22Rv1 (cell line): ENCODE measurements around the gene PRELID3B.

Experiments
- CTCF ChIP-seq: fragments of 450-650 bp; IDR thresholded peaks from 2 replicates; pipeline ENCODE4 v1.5.1; 2017; ENCODE audit warnings: mild to moderate bottlenecking
- ZFX ChIP-seq: fragments of 450-650 bp; IDR thresholded peaks from 2 replicates; pipeline ENCODE4 v1.6.1; 2017; ENCODE audit warnings: antibody characterized with exemption, borderline replicate concordance

GRCh38 chr20:59050437-59050836, 7.9 kb upstream of the PRELID3B start:
- TF ChIP-seq CTCF = no peak
- no peak for TF ChIP-seq ZFX
